ENCODE data around the gene IL10.
"Not testable (repeated sequence)": the region's sequence is repeated elsewhere in the genome, so short reads cannot be mapped to it uniquely, and the experiment has no call there.

DNA sequence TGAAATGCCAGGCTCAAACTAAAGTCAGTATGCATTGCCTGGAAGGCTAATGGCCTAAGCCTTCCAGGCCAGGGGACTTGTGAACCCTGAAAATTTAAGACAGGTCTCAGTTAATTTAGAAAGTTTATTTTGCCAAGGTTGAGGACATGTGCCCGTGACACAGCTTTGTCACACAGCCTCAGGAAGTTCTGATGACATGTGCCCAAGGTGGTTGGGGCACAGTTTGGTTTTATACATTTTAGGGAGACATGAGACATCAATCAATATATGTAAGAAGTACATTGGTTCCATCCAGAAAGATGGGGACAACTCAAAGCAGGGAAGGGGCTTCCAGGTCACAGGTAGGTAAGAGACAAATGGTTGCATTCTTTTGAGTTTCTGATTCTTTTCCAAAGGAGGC, 6.5 kb downstream of the IL10 start:
- TF ChIP-seq CTCF, POLR2A (IDR thresholded peaks at IDR 0.05): not testable (repeated sequence)

All from right lobe of liver (tissue), 4 donors.